ENCODE measurements around the gene UBL3.

DNA sequence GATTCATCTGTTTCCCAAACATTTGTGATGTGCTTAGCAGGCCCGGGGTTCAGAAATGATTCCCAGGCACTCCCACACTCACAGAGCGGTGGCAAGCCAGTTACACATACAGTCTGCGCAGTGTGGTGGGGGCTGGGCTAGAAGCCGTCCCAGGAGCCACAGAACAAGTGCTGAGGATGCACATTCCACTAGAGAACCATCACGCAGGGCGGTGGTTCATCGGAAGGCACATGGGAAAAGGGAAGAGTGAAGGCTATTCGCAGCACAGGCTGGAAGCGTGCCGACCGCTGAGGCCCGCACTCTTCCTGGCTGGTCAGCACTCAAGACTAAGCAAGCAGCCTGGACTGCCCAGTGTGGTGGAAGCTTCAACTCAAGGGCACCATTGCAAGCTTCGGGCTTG, 128.7 kb downstream of the UBL3 start:
- TF ChIP-seq, protein P1, sequence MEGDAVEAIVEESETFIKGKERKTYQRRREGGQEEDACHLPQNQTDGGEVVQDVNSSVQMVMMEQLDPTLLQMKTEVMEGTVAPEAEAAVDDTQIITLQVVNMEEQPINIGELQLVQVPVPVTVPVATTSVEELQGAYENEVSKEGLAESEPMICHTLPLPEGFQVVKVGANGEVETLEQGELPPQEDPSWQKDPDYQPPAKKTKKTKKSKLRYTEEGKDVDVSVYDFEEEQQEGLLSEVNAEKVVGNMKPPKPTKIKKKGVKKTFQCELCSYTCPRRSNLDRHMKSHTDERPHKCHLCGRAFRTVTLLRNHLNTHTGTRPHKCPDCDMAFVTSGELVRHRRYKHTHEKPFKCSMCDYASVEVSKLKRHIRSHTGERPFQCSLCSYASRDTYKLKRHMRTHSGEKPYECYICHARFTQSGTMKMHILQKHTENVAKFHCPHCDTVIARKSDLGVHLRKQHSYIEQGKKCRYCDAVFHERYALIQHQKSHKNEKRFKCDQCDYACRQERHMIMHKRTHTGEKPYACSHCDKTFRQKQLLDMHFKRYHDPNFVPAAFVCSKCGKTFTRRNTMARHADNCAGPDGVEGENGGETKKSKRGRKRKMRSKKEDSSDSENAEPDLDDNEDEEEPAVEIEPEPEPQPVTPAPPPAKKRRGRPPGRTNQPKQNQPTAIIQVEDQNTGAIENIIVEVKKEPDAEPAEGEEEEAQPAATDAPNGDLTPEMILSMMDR (IDR thresholded peaks at IDR 0.05 in 2 of 3, conservative IDR thresholded peaks at IDR 0.05 in 1 of 3; ENCODE audit: borderline replicate concordance in 1 of 3, insufficient read depth in 1 of 3, low read depth in 2 of 3, low read length in 2 of 3) = no peak
- TF ChIP-seq EGR1 (IDR thresholded peaks at IDR 0.05; ENCODE audit: low read depth) (no peak), POLR2A (IDR thresholded peaks at IDR 0.05; ENCODE audit: borderline replicate concordance, extremely low read depth, insufficient read depth, insufficient read length) (no peak), EZH2phosphoT487 (IDR thresholded peaks at IDR 0.05; ENCODE audit: borderline replicate concordance) (no peak), POLR2AphosphoS5 (IDR thresholded peaks at IDR 0.05; ENCODE audit: low read depth, low read length) (no peak), ZNF274 (IDR thresholded peaks at IDR 0.05; ENCODE audit: low read depth, low read length) (no peak), ZBTB33 (IDR thresholded peaks at IDR 0.05; ENCODE audit: extremely low read depth, insufficient replicate concordance, low read length) (no peak), RAD21 (IDR thresholded peaks at IDR 0.05; ENCODE audit: low read depth) (no peak), FOSL1 (IDR thresholded peaks at IDR 0.05; ENCODE audit: low read depth) (no peak), SIN3A (IDR thresholded peaks at IDR 0.05; ENCODE audit: low read depth) (no peak)
